Naive thymus-derived CD8-positive, alpha-beta T cell (primary cell): Measurements from ENCODE around the gene WLS. TPM values are rescaled to one million over a fixed set of nuclear protein-coding genes. Genes with fewer than 3 reads are reported as not detected.

Source experiments
- ATAC-seq, 2 donors: fragments of 150-1000 bp; cut with Tn5 transposase in 1 of 2; sonication (Bioruptor Pico), chemical (Tn5 transposase) in 1 of 2; 1 replicate in 1 of 2; 2 replicates in 1 of 2; pipeline ENCODE4 v1.10.0; 2021; ENCODE audit warnings: mild to moderate bottlenecking in 2 of 2, moderate library complexity in 2 of 2
- POLR2A ChIA-PET: fragments of 350-600 bp; sonication (Branson Sonifier 250); formaldehyde crosslinking; loops from one replicate; lab custom pipeline; 2021; ENCODE audit warnings: antibody characterized with exemption; lab: Charles Lee
- DNase-seq, 10 donors: peaks; one replicate each; pipeline versions ENCODE4 v3.0.0 to v3.0.0-alpha.2; 2020 to 2022
- H3K27ac Mint-ChIP-seq, 10 donors: one replicate each; pipeline ENCODE4 v1.8.0; 2020 to 2022; ENCODE audit warnings: mild to moderate bottlenecking in 10 of 10, mixed read lengths in 10 of 10, moderate library complexity in 4 of 10, inconsistent platforms in 1 of 10
- H3K27me3 Mint-ChIP-seq, 5 donors: one replicate each; pipeline ENCODE4 v1.8.0; 2021 to 2022; ENCODE audit warnings: mixed read lengths in 5 of 5
- H3K36me3 Mint-ChIP-seq, 3 donors: one replicate each; pipeline ENCODE4 v1.8.0; 2020 to 2022; ENCODE audit warnings: mixed read lengths in 3 of 3, mild to moderate bottlenecking in 2 of 3, inconsistent platforms in 1 of 3
- H3K4me1 Mint-ChIP-seq, 4 donors: one replicate each; pipeline ENCODE4 v1.8.0; 2021 to 2022; ENCODE audit warnings: mixed read lengths in 4 of 4
- H3K4me3 Mint-ChIP-seq, 10 donors: one replicate each; pipeline ENCODE4 v1.8.0; 2020 to 2022; ENCODE audit warnings: mild to moderate bottlenecking in 10 of 10, mixed read lengths in 10 of 10, moderate library complexity in 6 of 10, inconsistent platforms in 1 of 10
- H3K9me3 Mint-ChIP-seq, 9 donors: one replicate each; pipeline ENCODE4 v1.8.0; 2020 to 2022; ENCODE audit warnings: mixed read lengths in 9 of 9, mild to moderate bottlenecking in 3 of 9, inconsistent platforms in 1 of 9, moderate library complexity in 1 of 9
- polyA plus RNA-seq, 3 donors: library from polyadenylated mRNA; unstranded; fragments of 300-500 nt; fragmentation: Illumina TruSeq; gene quantifications; one replicate each; pipeline ENCODE4 v1.2.3, GENCODE V29; 2021
- total RNA-seq, 8 experiments: library from RNA in 2 of 8; stranded (reverse) in 2 of 8; gene quantifications; one replicate each; pipeline ENCODE4 v1.2.3 and lab custom pipeline; 2021 to 2026

Gene WLS
- total and polyA plus RNA-seq, 5 experiments from 2014 or later = not detected

DNA sequence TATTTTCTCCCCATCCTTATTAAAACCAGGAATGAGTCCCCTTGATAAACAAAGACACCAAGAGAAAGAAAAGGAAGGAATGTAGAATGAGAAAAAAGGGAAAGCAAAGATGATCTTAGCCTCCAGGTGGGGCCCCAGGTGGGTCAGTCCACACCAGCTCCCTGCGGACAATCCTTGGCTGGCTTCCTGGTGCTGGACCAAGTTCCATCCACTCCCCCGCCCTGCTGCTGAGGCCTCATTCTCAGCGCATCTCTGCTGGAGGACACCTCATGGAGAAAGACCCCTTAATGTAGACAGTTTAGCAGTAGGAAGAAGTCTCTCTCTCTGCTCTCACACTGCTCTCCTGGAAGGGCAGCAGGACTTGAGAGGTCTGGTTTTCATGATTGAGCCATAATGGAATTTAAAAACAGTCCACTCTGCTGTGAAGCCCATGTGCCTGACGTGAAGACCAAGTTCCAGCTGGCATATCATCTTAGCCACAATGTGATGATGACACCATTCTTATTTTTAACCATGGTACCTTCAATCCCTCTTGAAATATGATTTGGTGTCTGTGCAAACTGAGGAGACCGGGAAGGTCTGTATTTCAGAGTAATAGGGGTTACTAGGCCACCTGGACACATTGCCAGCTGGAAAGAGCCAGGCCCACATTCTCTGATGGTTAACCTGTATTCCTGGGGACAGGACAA lies 83.1 kb downstream of the WLS start:
- H3K36me3 Mint-ChIP-seq = no peaks in the 10 kb centered on the region
- POLR2A ChIA-PET = no interaction called here

DNA sequence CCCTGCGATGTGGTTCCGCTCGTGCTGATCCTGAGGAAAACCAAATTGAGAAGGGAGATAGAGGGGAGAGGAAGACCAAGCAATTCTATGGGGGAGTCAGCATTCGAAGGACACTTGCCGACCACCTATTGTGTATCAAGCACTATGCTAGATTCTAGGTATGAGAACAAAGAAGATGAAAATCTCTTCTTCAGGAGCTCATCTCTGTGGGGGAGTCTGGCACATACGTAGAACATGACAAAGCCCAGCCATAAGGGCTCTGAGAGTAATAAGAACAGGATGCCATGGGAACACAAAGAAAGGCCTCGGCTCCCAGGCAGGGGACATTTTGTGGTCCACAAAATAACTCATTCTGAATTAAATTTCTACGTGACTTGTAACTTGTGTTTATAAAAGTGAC lies 83.7 kb downstream of the WLS start:
- no peak for ATAC-seq
- no peak for DNase-seq
- H3K4me3 Mint-ChIP-seq = no peak overlapping the region
- H3K27me3 Mint-ChIP-seq = peaks cover 0 to 22% (median 3%) of the 10 kb centered on the region in 5 donors
- H3K36me3 Mint-ChIP-seq = no peaks in the 10 kb centered on the region
- no peaks in the 10 kb centered on the region for H3K4me1 Mint-ChIP-seq
- no peaks in the 10 kb centered on the region for H3K9me3 Mint-ChIP-seq
- POLR2A ChIA-PET = no interaction called here
- H3K27ac Mint-ChIP-seq = peak overlapping the region in 1 of 10 donors; percentile 50

More for the DNA sequence above, 83.1 kb downstream of the WLS start:
- no peak for DNase-seq
- H3K27me3 Mint-ChIP-seq = peaks cover 0 to 22% (median 3%) of the 10 kb centered on the region in 5 donors
- no peak overlapping the region for H3K27ac Mint-ChIP-seq
- ATAC-seq = no peak
- H3K4me3 Mint-ChIP-seq = no peak overlapping the region
- H3K9me3 Mint-ChIP-seq = no peaks in the 10 kb centered on the region
- no peaks in the 10 kb centered on the region for H3K4me1 Mint-ChIP-seq

GRCh38 chr1:68147534-68148171 lies 84.7 kb downstream of the WLS start:
- Mint-ChIP-seq H3K4me3 (no peak overlapping the region), H3K4me1 (no peaks in the 10 kb centered on the region), H3K27me3 (peaks cover 0 to 22% (median 3%) of the 10 kb centered on the region in 5 donors), H3K9me3 (no peaks in the 10 kb centered on the region), H3K27ac (no peak overlapping the region), H3K36me3 (no peaks in the 10 kb centered on the region)
- DNase-seq (no peak), ATAC-seq (no peak)
- POLR2A ChIA-PET = no interaction called here

DNA sequence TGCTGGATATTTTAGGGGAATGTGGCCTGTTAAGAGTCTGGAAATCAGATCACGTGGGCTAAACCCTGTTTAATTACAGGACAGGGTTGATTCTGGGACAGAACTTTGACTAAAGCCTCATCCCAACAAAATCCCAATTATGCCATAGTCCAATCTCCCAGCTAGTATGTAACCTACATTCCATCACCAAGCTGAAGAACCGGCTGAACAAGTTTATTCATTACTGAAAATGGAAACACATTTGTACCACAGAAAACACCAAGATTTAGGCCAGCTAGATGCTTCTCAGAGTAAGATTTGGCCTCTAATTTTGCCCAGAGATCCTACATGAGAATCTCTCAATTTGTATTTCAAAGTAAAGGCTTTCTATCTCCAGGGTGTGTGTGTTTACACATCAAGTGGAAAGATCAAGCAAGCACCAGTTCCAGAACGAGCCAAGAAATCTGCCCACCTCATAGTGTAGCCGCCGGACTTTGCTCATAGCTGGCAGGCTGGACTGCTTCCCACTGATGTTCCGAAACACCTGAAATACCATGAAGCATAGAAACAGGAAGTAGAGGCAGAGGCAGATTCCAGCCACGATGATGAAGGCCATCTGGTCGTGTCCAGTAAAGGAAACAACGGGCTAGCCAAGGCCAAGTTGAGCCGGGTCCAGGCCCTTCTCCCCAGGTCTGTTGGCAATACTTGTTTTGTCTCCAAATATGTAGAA lies 86.8 kb downstream of the WLS start:
- Mint-ChIP-seq H3K27ac (no peak overlapping the region), H3K36me3 (no peaks in the 10 kb centered on the region), H3K27me3 (peaks cover 0 to 30% (median 6%) of the 10 kb centered on the region in 5 donors), H3K4me3 (no peak overlapping the region), H3K4me1 (no peaks in the 10 kb centered on the region), H3K9me3 (no peaks in the 10 kb centered on the region)
- POLR2A ChIA-PET = no interaction called here
- no peak for ATAC-seq
- DNase-seq = no peak

GRCh38 chr1:68144856-68145255 lies 87.5 kb downstream of the WLS start:
- no peak for DNase-seq
- Mint-ChIP-seq H3K27ac (no peak overlapping the region), H3K4me3 (no peak overlapping the region), H3K4me1 (no peaks in the 10 kb centered on the region), H3K36me3 (no peaks in the 10 kb centered on the region), H3K9me3 (no peaks in the 10 kb centered on the region), H3K27me3 (peaks cover 0 to 35% (median 6%) of the 10 kb centered on the region in 5 donors)
- POLR2A ChIA-PET = no interaction called here
- no peak for ATAC-seq

GRCh38 chr1:68143633-68144032 lies 88.7 kb downstream of the WLS start:
- H3K27me3 Mint-ChIP-seq = peaks cover 0 to 30% (median 5%) of the 10 kb centered on the region in 5 donors
- no peak overlapping the region for H3K27ac Mint-ChIP-seq
- H3K4me1 Mint-ChIP-seq = no peaks in the 10 kb centered on the region
- H3K9me3 Mint-ChIP-seq = no peaks in the 10 kb centered on the region
- no peak overlapping the region for H3K4me3 Mint-ChIP-seq
- no peaks in the 10 kb centered on the region for H3K36me3 Mint-ChIP-seq
- no peak for ATAC-seq
- DNase-seq = no peak
- POLR2A ChIA-PET = no interaction called here

- no peak overlapping the region for H3K4me3 Mint-ChIP-seq
- no peak overlapping the region for H3K27ac Mint-ChIP-seq
- ATAC-seq (no peak), DNase-seq (no peak)
- POLR2A ChIA-PET = no interaction called here
- peaks cover 0 to 19% (median 2%) of the 10 kb centered on the region in 5 donors for H3K27me3 Mint-ChIP-seq
- no peaks in the 10 kb centered on the region for H3K9me3 Mint-ChIP-seq
- no peaks in the 10 kb centered on the region for H3K36me3 Mint-ChIP-seq
- no peaks in the 10 kb centered on the region for H3K4me1 Mint-ChIP-seq
These were observed 89.9 kb downstream of the WLS start for GRCh38 chr1:68142461-68142860.

GRCh38 chr1:68142036-68142435 lies 90.3 kb downstream of the WLS start:
- H3K27ac Mint-ChIP-seq = no peak overlapping the region
- no peaks in the 10 kb centered on the region for H3K36me3 Mint-ChIP-seq
- POLR2A ChIA-PET = no interaction called here
- no peaks in the 10 kb centered on the region for H3K4me1 Mint-ChIP-seq
- ATAC-seq (no peak), DNase-seq (no peak)
- no peak overlapping the region for H3K4me3 Mint-ChIP-seq
- H3K27me3 Mint-ChIP-seq = peaks cover 0 to 15% (median 2%) of the 10 kb centered on the region in 5 donors
- no peaks in the 10 kb centered on the region for H3K9me3 Mint-ChIP-seq

GRCh38 chr1:68141071-68142021 lies 91.0 kb downstream of the WLS start:
- no peak for DNase-seq
- H3K4me3 Mint-ChIP-seq = no peak overlapping the region
- no peak for ATAC-seq
- H3K27ac Mint-ChIP-seq = no peak overlapping the region
- H3K9me3 Mint-ChIP-seq = no peaks in the 10 kb centered on the region
- H3K27me3 Mint-ChIP-seq = peaks cover 0 to 12% (median 2%) of the 10 kb centered on the region in 5 donors
- no peaks in the 10 kb centered on the region for H3K36me3 Mint-ChIP-seq
- POLR2A ChIA-PET = no interaction called here
- H3K4me1 Mint-ChIP-seq = no peaks in the 10 kb centered on the region

DNA sequence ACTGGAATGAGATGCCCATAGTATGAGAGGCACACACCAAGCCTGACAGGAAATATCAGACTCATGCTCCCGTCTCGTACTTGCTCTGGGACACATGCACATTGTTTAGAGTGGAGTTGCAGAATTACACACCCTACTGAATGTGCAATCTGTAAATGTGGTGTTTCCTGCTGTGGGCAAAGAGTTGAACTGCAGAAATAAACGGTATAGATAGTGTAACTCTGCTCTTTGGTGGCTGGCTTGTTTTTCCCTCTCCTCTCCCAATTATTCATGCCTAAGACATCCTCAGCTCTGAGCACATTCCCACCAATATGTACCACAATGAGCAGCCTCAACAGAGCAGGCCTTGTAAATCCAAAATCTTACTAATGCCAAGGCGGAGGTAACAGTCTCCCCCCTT lies 91.8 kb downstream of the WLS start:
- Mint-ChIP-seq H3K4me3 (no peak overlapping the region), H3K9me3 (no peaks in the 10 kb centered on the region), H3K36me3 (no peaks in the 10 kb centered on the region), H3K27me3 (peaks cover 0 to 12% (median 2%) of the 10 kb centered on the region in 5 donors), H3K4me1 (no peaks in the 10 kb centered on the region), H3K27ac (no peak overlapping the region)
- POLR2A ChIA-PET = no interaction called here
- ATAC-seq = no peak
- no peak for DNase-seq

- POLR2A ChIA-PET = no interaction called here
- no peaks in the 10 kb centered on the region for H3K9me3 Mint-ChIP-seq
- no peaks in the 10 kb centered on the region for H3K4me1 Mint-ChIP-seq
- H3K36me3 Mint-ChIP-seq = no peaks in the 10 kb centered on the region
- H3K27ac Mint-ChIP-seq = no peak overlapping the region
- DNase-seq = no peak
- H3K4me3 Mint-ChIP-seq = no peak overlapping the region
- ATAC-seq = no peak
- H3K27me3 Mint-ChIP-seq = peaks cover 0 to 20% (median 2%) of the 10 kb centered on the region in 5 donors
These were observed 96.1 kb downstream of the WLS start for GRCh38 chr1:68136187-68136586.

- H3K4me1 Mint-ChIP-seq = no peaks in the 10 kb centered on the region
- no peak overlapping the region for H3K4me3 Mint-ChIP-seq
- no peak for DNase-seq
These were observed 99.7 kb downstream of the WLS start for GRCh38 chr1:68132426-68133130.

More at GRCh38 chr1:68132426-68133130, 99.7 kb downstream of the WLS start:
- no peak overlapping the region for H3K27ac Mint-ChIP-seq
- H3K27me3 Mint-ChIP-seq = peaks cover 0 to 10% (median 0%) of the 10 kb centered on the region in 5 donors
- ATAC-seq = no peak
- no peaks in the 10 kb centered on the region for H3K36me3 Mint-ChIP-seq
- H3K9me3 Mint-ChIP-seq = no peaks in the 10 kb centered on the region
- POLR2A ChIA-PET = no interaction called here
